Left kidney (tissue), 8 donors: ENCODE data around the gene CLTA. TPM values are rescaled to one million over a fixed set of nuclear protein-coding genes. Genes with fewer than 3 reads are reported as not detected.

ENCODE experiments used
- DNase-seq: peaks from one replicate; pipeline ENCODE4 v3.0.0-alpha.2; 2013
- long read RNA-seq, 8 donors: transcript quantifications; one replicate each; lab custom pipeline, GENCODE V29; 2026
- polyA plus RNA-seq: library from polyadenylated mRNA; unstranded; fragments of 120-200 nt; gene quantifications from one replicate; pipeline ENCODE4 v1.2.1, GENCODE V29; 2013; ENCODE audit not compliant: insufficient read length

CLTA gene
- polyA plus RNA-seq: 257 TPM
- long read RNA-seq, donor 1, transcript CLTA-202 (5 exons, 1,073 nt): major isoform, 205 of 304 reads
- long read RNA-seq, donor 1, partial matches to known transcripts: 96 of 304 reads
- long read RNA-seq, donor 1, other reads (novel, unspliced or antisense): 0 of 304 reads
- long read RNA-seq, donor 2, transcript CLTA-202 (5 exons, 1,073 nt): major isoform, 151 of 202 reads
- long read RNA-seq, donor 2, partial matches to known transcripts: 49 of 202 reads
- long read RNA-seq, donor 2, other reads (novel, unspliced or antisense): 0 of 202 reads
- long read RNA-seq, donor 3, transcript CLTA-202 (5 exons, 1,073 nt): major isoform, 116 of 129 reads
- long read RNA-seq, donor 3, partial matches to known transcripts: 11 of 129 reads
- long read RNA-seq, donor 3, other reads (novel, unspliced or antisense): 0 of 129 reads
- long read RNA-seq, donor 4, transcript CLTA-202 (5 exons, 1,073 nt): major isoform, 16 of 16 reads
- long read RNA-seq, donor 4, partial matches to known transcripts: 0 of 16 reads
- long read RNA-seq, donor 4, other reads (novel, unspliced or antisense): 0 of 16 reads
- long read RNA-seq, donor 5, transcript CLTA-210 (3 exons, 989 nt): minor isoform, 6 of 406 reads
- long read RNA-seq, donor 5, transcript CLTA-202 (5 exons, 1,073 nt): major isoform, 296 of 406 reads
- long read RNA-seq, donor 5, partial matches to known transcripts: 102 of 406 reads
- long read RNA-seq, donor 5, other reads (novel, unspliced or antisense): 0 of 406 reads
- long read RNA-seq, donor 6, transcript CLTA-202 (5 exons, 1,073 nt): major isoform, 191 of 250 reads
- long read RNA-seq, donor 6, partial matches to known transcripts: 57 of 250 reads
- long read RNA-seq, donor 6, other reads (novel, unspliced or antisense): 0 of 250 reads
- long read RNA-seq, donor 7, transcript CLTA-210 (3 exons, 989 nt): minor isoform, 5 of 347 reads
- long read RNA-seq, donor 7, transcript CLTA-202 (5 exons, 1,073 nt): major isoform, 216 of 347 reads
- long read RNA-seq, donor 7, partial matches to known transcripts: 121 of 347 reads
- long read RNA-seq, donor 7, other reads (novel, unspliced or antisense): 5 of 347 reads
- long read RNA-seq, donor 8, transcript CLTA-202 (5 exons, 1,073 nt): major isoform, 57 of 57 reads
- long read RNA-seq, donor 8, partial matches to known transcripts: 0 of 57 reads
- long read RNA-seq, donor 8, other reads (novel, unspliced or antisense): 0 of 57 reads

- DNase-seq: peak; percentile 98
These were observed at the start of gene CLTA for GRCh38 chr9:36190388-36191289. TSS of gene CLTA (plus strand) at chr9:36190921. CDS start at chr9:36191057, 136 bp downstream.

GRCh38 chr9:36141288-36141687, 49.4 kb upstream of the CLTA start:
- no peak for DNase-seq

GRCh38 chr9:36141761-36142160, 49.0 kb upstream of the CLTA start:
- DNase-seq: no peak

- DNase-seq: no peak
These were observed 48.0 kb upstream of the CLTA start for GRCh38 chr9:36142510-36143244.

- DNase-seq: no peak
These were observed 47.5 kb upstream of the CLTA start for GRCh38 chr9:36143245-36143641.

GRCh38 chr9:36144309-36145232, 46.1 kb upstream of the CLTA start:
- no peak for DNase-seq

- DNase-seq: no peak
These were observed 44.8 kb upstream of the CLTA start for GRCh38 chr9:36145970-36146369.

GRCh38 chr9:36146651-36147050, 44.1 kb upstream of the CLTA start:
- no peak for DNase-seq

GRCh38 chr9:36147441-36148175, 43.1 kb upstream of the CLTA start:
- DNase-seq: no peak

GRCh38 chr9:36148311-36149051, 42.2 kb upstream of the CLTA start:
- DNase-seq: no peak

GRCh38 chr9:36149197-36149596, 41.5 kb upstream of the CLTA start:
- no peak for DNase-seq

GRCh38 chr9:36150574-36151315, 40.0 kb upstream of the CLTA start:
- no peak for DNase-seq

- DNase-seq: no peak
These were observed 39.2 kb upstream of the CLTA start for GRCh38 chr9:36151316-36152210.

GRCh38 chr9:36152741-36153438, 37.8 kb upstream of the CLTA start:
- no peak for DNase-seq

GRCh38 chr9:36153746-36154145, 37.0 kb upstream of the CLTA start:
- DNase-seq: no peak
